NCI-H774 (cell line): ENCODE data around the gene TARP.
"Not testable (repeated sequence)": the region's sequence is repeated elsewhere in the genome, so short reads cannot be mapped to it uniquely, and the experiment has no call there.

Source experiments
- DNase-seq: peaks from one replicate; lab custom pipeline; 2025; lab: John Stamatoyannopoulos, UW

TARP gene

DNA sequence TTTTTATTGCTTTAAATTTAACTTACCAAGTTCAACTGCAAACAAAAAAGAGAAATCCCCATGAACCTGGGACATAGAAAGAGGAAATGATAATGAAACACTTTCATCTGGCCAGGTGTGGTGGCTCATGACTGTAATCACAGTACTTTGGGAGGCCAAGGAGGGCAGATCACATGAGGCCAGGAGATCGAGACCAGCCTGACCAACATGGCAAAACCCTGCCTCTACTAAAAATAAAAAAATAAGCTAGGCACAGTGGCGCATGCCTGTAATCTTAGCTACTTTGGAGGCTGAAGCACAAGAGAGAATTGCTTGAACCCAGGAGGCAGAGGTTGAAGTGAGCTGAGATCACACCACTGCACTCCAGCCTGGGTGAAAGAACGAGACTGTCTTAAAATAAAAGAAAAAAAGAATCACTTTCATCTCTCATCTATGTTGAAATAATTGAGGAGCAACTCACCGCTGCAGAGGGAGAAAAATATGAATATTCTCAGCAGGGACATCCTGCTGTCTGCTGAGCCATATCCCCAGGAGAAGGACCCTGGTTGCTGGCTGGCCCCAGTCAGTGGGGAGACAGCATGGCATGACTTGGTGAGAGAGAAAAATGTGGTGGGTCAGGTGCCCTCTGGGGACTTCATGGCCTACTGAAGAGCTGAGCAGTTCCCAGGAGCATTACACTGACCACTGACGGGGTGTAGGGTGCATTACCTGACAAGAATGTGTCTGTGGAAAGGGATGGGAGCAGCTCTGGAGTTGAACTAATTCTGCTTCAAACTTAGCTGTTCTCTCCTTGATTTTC, 22.8 kb upstream of the TARP start:
- no peak for DNase-seq

DNA sequence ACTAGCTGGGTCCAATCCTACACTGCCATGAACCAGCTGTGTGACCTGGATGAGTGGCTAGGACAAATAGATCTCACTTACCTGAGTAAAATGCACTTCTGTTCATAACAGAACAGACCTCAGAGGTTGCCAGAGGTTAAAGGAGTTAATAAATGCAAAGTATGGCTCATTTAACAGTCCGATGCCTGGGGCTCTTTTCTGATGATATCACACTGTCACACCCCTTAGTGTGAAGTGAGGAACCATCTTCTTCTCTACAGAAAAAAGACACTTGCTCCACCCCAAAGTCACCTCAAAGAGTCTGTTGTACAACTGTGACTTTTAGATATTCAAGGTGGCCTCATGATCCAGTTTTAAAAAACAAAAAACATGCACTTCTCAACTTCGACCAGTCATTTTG, 21.5 kb upstream of the TARP start:
- no peak for DNase-seq

DNA sequence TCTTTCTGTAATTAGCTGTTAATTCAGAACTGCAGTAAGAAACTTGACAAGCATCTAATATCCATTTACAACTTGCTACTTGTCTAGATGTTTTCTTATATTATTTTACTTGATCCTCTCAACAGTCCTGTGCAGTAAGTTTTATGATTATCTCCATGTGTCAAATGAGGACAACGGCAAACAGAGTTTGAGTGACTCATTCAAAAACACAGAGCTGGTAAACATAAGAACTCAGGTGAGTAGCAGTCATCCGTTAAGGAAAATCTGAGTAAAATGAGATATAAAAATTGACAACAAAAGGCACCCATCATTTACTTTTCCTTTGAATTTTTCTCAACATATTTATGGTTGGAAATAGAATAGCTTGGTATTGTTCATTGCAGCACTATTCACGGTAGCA, 19.0 kb upstream of the TARP start:
- no peak for DNase-seq

DNA sequence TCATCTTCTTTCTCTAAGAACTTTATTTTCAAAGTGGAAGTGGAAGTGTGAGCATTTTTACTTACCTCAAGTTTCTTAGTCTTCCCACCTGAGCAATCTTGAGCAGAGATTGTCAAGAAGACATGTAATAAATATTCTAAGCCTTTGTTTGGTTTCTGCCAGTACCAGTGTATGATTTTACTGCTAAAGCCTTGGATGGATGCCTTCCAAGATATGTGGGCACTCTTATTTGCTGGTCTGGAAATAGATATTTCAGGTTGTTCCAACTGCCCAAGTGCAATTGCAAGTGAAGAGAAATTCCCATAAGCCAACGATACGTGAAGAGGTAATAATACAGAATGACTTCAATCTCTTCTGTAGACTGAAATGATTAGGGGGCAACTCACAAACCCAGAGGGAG, 18.2 kb upstream of the TARP start:
- no peak for DNase-seq

DNA sequence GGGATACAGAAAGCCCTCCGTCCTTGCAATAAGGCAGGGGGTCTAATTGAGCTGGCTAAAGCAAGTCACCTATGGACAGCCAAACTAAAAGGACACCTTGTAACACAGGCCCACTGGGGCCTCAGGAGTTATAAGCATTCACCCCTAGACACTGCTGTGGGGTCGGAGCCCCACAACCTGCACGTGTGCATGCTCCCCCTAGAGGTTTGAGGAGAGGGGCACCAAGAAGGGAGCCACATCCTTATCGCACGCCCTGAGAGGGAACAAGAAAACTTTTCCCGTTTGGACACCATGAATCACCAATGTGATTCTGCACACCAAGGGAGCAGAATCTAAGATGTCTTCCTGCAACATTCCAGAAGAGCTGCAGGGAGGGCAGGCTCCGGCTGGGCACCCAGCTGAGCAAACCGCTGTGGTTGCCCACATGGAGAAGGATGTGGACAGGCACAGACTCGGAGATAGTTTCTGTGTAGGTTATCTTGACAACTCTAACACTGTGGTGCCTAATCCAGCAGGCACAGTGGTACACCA, 17.7 kb upstream of the TARP start:
- DNase-seq: no peak

DNA sequence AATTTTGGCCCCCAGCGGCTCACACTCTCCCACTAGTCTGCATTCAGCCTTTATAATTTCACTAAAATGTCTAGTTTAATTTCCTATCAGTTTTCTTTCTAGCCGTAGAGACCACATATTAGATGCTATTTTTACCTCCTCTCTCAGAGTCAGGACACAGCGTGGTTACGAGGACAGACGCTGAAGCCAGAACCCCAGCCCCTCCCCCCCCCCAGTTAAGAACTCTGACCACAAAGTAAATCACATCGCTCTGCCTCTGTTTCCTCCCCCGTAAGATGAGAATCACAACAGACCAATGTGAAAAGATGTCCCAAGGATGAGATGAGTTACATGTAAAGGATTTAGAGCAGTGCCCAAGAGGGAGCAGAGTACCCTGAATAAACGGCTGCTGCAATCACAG, 11.1 kb upstream of the TARP start:
- DNase-seq: no peak

DNA sequence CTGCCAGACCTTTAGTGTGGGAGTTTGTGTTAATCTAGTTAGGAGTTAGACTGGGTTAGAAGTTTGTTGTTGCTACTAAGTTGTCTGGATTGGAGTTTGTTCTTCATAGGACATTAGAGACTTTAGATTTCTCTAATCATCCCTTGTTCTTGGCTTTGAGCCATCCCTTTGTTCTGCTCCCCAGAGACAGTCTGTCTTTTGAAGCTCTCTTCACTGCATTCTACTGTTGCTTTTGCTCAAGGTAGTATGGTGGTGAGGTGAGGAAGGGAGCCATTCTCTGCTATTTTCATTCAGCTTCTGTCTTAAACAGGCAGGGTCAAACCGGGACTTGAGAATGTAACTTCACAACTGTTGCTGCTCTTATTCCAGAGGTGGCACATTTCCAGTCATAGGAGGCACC, 10.4 kb upstream of the TARP start:
- DNase-seq: no peak

DNA sequence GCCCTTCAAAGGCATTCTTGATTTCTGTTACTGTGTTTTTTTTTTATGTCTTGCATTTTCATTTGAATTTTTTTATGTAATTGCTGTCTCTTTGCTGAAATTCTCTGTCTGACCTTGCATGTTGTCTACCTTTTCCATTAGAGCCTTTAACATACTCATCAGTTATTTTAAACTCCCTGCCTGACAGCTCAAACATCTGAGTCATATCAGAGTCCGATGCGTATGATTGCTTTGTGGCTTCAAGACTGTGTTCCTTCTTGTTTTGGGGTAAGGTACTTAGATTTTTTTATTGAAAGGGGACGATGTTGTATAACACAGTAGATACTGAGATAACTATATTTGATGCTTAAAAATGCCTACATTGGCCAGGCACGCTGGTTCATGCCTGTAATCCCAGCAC, 9.7 kb upstream of the TARP start:
- no peak for DNase-seq

DNA sequence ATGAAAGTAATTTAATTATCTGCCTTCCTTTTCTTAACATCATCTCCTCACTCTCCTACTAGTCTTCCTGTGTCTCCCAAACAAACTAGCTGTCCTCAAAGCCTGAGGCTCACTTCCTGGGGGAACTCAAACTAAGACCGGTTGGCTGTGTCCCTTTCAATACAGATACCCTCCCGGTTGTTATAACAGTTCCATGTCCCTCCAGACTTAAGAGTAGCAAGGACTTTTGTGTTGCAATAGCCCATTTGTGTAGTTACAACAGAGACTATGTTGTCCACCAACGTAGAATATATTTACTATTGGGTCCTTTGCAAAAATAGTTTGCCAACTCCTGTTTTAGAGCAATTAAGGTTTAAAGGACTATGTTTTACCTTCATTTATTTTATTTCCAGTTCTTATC, 8.6 kb upstream of the TARP start:
- DNase-seq: no peak

DNA sequence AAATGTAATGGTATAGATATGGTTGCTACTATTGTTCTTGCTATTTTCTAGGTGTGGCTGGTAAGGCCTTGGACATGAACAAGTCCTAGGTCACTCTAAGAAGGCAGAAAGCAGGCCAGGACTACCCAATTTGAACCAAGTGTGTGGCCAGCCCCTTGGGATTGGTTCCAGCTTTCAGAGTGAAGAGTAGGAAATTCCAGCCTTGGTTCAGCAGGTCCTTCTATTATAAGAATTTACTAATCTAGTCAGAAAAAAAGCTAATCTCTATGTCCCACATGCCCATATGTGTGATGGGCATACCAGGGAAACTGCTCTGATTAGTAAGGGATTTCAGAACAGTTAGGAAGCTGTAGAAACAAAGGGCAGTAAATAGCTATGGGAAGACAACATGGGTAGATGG, 7.8 kb upstream of the TARP start:
- DNase-seq: no peak

DNA sequence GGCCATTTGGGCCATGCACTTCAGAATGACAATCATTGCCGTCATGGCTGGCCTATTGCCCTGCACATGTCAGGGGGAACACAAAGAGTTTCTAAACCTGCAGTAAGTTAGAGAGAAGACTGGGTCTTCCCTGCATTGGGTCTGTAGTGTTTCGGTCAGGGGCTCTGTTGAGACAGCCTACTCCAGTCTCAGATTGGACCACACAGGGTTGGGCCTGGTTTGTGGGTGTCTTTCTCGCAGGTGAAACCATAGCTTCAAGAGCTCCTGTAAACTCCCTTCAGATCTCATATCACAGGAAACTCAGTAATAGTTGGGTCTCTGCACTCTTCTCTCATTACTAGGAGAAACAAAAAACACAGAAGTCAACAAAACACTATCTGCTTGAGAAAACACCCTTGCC, 7.3 kb upstream of the TARP start:
- DNase-seq: no peak

DNA sequence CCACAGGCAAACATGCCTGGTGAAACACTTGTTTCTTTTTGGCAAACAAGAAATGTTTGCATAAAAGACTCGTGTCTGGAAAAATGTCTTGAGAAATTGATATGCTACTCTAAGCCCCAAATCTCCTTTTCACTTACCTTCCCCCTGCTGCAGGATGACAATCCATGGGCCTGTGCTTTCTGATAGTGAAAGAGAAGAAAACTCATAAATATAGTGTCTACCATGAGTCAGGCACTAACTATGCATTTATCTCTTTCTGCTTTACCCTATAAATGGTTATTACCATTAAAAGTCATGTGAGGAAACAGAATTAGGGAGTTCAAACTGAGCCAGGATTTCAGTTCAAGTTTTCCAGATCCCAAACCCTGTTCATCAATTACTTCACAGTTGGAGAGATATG, 6.6 kb upstream of the TARP start:
- DNase-seq: no peak

DNA sequence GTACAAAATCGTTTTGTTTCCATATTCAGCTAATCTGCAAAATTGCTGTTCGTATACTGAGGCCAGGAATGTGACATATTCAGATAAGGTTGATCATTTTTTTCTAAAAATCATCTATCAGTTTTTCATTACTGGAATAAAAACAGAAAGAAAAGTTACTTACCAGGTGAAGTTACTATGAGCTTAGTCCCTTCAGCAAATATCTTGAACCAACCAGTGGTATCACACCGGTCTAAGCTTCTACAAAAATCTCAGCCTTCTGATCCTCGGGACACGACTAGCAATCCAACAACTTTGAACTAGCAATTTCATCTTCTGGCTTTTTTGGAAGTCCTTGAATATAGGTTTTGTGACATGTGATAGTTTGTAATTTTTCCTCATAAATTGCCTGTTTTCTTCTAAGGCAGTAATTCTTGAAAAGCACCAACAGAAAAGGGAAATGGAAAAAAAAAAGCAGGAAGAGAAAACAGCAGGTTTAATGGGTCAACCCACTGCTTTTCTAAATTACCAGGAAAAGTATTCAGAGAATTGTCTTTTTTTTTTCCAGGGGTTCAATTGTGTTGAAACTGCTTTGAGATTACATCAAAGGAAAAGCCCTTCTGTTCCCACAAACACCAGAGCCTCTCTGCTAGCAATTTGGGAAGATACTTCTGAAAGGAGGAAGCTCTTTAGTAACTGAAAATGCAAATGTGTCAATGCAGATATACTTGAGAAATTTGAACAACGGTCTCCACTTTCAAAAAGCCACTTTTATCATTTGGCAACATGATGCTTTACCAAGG, 2.9 kb upstream of the TARP start:
- DNase-seq: no peak

DNA sequence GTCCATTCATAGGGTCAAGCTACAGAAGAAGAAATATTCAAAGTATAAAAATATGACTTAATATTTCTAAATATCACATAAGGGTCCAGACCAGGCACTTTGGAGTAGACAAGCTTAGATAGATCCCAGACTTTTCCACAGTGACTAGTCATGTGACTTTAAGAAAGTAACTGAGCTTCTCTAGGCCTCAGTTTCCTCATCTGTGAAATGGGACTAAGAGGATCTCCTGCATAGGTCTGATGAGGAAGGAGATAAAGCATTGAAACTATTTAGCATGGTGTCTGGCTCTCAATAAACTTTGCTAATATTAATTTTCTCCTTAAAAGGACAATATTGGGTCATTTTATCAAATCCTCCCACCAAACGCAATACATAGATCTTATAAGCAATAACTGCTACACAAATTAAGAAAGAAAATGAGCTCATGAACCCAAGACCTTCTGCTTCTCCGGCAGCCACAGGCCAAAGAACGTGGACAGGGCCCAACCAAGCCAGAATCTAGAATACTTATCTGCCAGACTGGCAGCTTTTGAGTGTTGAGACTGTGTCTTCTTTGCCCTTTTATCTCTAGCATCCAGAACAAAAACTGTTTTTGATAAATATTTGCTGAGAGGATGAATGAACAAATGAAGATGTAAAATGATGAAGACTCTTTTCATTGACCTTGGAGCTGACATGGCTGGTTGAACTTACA, 1.6 kb upstream of the TARP start:
- no peak for DNase-seq

DNA sequence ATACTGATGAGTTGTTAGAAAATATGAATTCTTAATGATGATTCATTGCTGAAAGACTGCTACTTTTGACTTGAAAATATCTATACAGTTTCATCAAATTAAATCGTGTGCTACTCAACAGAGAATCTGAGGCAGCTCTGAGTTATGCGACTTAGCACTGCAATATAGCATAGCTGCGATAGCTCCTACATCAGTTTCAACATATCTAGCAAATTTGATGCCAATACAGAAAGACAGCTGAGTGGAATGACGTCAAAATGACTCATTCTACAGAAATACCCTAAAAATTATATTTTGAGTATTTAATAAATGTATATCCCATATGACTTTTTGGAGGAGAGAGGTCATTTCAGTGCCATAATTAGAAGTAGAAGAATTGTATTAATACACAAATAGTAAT, 1.1 kb upstream of the TARP start:
- no peak for DNase-seq

DNA sequence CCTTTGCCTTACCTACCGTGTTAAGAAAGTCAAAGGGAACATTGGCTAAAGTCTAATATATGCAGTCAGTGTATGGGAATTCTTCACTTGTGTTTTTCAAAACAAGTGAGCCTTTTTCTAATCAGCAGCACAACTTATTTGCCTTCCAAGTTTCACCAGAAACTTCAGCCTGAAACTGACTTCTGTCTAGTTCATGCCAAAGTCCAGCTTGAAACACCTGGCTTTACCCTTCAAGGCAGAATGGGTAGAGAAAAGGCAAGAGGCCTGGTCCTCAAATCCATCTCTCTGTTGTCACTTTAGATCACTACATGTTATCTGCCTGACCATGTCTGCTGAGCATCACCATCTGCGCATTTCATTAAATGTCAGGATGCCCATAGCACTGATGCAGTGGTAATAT, 3.0 kb downstream of the TARP start:
- DNase-seq: not testable (repeated sequence)

DNA sequence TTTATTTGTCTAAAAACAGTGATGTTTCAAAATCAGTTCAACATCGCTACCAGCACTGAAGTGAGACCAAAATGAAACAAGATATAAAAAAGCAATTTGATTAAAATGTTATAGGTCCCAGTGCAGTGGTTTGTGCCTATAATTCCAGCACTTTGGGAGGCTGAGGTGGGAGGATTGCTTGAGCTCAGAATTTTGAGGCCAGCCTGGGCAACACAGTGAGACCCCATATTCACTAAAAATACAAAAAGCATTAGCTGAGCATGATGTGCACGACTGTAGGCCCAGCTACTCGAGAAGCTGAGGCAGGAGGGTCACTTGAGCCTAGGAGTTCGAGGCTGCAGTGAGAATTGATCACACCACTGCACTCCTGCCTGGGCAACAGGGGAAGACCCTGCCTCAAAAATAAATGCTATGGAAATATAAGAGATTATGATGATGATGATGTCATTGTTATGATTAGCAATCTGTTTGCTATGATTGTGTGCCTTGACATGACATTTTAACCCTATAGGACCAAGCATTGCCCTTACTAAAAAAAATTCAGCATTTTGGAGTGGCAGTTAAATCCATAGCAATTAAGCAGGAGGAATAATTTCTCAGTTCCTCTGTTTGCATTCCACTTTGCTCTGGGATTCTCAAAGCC, 3.6 kb downstream of the TARP start:
- not testable (repeated sequence) for DNase-seq

DNA sequence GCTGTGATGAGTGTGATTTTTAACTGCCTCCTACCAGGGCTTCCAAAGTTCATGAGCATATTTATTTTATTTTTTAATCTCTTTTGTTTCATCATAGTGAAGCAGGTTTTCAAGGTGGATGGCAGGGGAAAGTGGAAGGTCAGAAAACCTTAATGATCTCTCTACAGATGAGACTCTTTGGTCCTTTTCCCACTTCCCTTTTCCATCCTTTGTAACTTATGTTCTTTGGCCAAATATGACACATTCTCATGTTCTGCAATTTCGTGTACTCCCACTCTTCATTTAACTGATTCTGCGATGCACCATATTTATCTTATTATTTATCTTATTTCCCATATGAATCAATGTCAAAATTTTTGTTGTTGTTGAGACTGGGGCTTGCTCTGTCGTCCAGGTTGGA, 7.5 kb downstream of the TARP start:
- not testable (repeated sequence) for DNase-seq

DNA sequence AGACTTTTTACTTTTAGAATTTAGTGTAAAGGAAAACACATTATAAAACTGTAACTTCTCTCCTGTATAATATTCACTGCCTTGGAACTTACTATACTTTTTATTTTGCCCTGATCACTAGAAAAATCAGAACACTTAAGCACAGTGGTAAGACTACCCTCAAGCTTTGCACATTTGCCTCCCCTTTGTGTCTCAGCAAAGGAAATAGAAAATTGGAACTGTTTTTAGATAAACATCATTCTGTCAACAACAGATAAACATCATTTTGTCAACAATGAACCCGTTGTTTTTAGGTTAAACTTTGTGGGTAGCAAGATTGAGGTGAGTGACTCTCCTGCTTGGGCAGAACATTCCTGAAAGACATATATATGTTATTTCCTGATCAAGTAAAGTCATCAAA, 8.8 kb downstream of the TARP start:
- DNase-seq: not testable (repeated sequence)

DNA sequence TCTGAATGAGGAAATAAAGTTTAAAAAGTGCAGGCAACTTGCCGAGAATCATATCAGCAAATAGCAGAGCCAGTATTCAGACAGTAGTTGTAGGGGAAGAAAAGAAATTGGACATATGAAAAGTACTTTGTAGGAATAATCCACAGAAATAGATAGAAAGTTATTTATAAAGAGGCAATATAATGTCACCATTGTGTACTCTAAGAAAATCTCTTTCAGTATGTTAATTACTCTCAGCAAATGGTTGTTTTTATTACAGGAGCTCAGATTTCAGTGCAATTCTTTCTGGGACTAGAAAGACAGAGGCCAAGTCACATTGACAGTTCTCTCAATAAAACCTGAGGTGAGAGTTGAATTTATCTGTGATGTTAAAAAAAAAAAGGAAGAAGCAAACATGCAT, 10.2 kb downstream of the TARP start:
- not testable (repeated sequence) for DNase-seq

DNA sequence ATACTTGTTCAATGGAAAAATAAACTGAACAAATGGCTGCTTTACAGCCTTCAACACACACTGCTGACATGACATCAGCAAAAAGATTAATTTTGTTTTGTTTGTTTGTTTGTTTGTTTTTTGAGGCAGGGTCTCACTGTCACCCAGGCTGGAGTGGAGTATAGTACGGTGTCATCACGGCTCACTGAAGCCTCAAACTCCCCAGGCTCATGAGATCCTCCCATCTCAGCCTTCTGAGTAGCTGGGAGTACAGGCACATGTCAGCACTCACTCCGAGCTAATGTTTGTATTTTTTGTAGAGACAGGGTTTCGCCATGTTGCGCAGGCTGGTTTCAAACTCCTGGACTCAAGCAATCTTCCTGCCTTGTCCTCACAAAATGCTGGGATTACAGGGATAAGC, 10.9 kb downstream of the TARP start:
- DNase-seq: no peak

DNA sequence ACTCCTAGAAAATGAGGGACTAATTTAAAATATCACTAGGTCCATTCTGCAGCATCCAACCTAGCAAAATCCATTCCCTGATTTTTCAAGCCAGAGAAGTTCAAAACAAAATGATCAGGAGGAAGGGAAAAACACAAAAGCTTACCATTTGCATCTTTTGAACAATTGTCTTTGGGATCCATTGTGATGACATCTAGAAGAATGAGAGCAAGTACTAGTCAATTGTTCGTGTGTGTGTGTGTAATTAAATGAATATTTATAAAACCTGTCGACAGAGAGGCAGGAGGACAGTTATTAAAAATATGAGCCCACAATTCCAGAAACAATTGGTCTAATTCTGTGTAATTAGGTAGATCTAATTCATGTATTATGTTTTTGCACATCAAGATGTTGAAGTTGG, 11.4 kb downstream of the TARP start:
- DNase-seq: not testable (repeated sequence)
